Epidermal melanocyte (primary cell): Measurements from ENCODE around the gene SPIRE2.
"Not testable (repeated sequence)": the region's sequence is repeated elsewhere in the genome, so short reads cannot be mapped to it uniquely, and the experiment has no call there.

Source experiments
- DNase-seq: peaks from one replicate; pipeline ENCODE4 v3.0.0; 2011; ENCODE audit warnings: low spot score; ENCODE audit not compliant: insufficient read length

Gene SPIRE2

DNA sequence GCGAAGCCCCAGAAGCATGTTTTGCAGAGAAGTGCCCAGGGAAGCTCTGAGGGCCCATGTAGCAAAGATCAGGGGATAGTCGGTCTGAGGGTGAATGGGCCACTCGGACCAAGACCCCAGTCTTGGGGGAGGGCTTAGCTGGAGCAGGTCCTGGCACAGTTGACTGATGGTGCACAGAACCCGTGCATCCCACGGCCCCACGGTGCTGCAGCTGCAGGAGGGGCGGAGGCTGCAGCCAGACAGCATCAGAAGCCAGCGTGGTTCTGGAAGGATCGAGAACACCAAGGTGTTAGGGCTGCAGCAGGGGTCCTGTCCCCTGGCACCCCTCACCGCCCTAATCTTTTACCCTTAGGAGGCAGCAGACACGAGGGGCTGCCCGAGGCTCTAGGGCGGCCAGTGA is 83.9 kb downstream of the SPIRE2 start:
- no peak for DNase-seq

GRCh38 chr16:89912627-89913026 is 84.4 kb downstream of the SPIRE2 start:
- DNase-seq = no peak

DNA sequence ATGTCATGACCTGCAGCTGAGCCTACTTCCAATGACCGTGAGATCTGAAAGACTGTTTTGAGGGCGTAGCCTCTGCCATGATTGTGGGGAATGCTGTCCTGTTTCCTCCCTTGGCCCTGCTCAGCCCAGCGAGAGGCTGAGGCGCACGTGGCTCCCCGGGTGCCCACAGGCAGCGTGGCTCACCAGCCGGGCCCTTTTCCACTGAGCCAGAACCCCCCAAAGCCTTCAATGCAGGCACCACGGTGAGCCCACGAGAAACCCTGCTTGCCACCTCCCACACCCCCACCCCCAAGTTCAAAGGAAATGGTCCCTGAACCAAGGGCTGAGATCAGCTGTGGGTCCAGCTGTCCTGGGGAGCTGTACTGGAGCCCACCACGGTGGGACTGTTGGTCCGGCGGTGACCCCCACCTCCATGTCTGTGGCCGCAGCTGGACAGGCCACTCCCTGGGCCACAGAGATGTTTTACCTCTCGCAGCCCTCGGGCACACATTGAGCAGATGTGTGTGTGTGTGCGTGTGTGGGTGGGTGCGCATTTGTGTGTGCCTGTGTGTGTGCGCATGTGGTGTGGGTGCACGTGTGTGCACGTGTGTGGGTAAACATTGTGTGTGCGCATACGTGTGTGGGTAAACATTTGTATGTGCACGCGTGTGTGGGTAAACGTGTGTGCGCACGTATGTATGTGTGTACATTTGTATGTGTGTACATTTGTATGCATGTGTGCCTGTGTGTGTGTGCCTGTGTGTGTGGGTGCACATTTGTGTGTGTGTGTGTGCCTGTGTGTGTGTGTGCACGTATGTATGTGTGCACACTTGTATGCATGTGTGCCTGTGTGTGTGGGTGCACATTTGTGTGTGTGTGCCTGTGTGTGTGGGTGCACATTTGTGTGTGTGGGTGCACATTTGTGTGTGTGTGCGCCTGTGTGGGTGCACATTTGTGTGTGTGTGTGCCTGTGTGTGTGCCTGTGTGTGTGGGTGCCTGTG is 85.4 kb downstream of the SPIRE2 start:
- DNase-seq = no peak

DNA sequence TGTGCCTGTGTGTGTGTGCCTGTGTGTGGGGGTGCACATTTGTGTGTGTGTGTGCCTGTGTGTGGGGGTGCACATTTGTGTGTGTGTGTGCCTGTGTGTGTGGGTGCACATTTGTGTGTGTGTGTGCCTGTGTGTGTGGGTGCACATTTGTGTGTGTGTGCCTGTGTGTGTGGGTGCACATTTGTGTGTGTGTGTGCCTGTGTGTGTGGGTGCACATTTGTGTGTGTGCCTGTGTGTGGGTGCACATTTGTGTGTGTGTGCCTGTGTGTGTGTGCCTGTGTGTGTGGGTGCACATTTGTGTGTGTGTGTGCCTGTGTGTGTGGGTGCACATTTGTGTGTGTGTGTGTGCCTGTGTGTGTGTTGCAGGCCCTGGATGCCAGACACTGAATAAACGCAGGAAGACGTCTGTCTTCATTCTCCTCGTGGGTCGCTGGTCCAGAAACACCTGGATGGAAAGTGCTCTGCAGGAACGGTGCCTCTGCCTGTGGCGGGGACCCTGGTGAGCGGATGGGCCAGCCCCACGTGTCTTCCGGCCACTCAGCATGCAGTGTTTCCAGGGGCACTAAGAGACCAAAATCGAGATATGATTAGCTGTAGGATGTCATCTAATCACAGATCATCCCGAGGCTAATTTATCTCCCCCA is 86.5 kb downstream of the SPIRE2 start:
- DNase-seq = not testable (repeated sequence)

DNA sequence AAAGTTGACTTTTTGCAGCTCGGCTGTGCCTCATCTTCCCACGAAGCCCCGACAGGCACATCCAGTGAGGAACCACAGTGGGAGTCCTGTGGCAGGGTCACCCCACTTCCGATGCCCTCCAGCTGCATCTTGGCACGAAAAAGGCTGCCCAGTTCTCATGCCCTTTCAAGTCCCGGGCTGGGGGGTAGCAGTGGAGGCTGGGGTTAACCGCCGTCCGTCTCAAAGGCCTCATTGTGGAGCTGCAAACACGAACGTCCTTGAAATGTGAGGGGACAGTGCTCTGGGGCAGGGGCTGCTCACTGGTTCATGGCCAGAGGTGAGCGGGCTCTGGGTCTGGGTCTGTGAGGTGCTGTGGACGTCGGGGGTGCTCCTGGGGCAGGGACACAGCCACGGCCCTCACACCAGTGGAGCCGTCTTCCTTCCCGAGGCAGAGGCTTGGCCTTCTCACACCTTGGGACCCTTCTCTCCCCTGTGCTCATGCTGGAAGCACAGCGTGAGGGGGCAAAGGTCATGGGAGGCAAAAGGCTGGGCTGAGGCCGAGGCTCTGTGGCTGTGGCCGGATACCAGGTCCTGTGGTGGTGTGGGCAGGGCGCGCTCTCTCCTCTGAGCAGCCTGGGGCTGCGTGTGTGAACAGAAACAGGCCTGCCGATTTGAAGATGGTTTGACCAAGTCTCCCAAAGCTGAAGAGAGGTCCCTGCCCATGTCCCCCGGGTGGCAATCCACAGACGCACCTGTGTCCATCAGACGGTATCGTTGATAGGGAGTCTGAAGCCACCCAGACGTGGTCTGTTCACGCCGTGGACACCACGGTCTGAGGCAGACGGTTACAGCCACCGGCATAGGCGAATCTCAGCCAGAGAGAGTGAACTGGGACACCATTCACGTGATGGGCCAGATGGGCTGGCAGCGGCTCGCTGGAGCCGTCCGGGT is 87.3 kb downstream of the SPIRE2 start:
- DNase-seq = no peak

- peak; percentile 64 for DNase-seq
These were observed 89.6 kb downstream of the SPIRE2 start for GRCh38 chr16:89917773-89918452.

- peak; percentile 74 for DNase-seq
These were observed 90.4 kb downstream of the SPIRE2 start, which contains the start of gene MC1R for GRCh38 chr16:89918453-89919347. Gene MC1R (plus strand): TSS chr16:89918862. CDS start chr16:89919259, 397 bp downstream.

DNA sequence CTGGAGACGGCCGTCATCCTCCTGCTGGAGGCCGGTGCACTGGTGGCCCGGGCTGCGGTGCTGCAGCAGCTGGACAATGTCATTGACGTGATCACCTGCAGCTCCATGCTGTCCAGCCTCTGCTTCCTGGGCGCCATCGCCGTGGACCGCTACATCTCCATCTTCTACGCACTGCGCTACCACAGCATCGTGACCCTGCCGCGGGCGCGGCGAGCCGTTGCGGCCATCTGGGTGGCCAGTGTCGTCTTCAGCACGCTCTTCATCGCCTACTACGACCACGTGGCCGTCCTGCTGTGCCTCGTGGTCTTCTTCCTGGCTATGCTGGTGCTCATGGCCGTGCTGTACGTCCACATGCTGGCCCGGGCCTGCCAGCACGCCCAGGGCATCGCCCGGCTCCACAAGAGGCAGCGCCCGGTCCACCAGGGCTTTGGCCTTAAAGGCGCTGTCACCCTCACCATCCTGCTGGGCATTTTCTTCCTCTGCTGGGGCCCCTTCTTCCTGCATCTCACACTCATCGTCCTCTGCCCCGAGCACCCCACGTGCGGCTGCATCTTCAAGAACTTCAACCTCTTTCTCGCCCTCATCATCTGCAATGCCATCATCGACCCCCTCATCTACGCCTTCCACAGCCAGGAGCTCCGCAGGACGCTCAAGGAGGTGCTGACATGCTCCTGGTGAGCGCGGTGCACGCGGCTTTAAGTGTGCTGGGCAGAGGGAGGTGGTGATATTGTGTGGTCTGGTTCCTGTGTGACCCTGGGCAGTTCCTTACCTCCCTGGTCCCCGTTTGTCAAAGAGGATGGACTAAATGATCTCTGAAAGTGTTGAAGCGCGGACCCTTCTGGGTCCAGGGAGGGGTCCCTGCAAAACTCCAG is 91.5 kb downstream of the SPIRE2 start:
- DNase-seq = no peak

GRCh38 chr16:89920723-89921122 is 92.4 kb downstream of the SPIRE2 start:
- no peak for DNase-seq
